ENCODE results near the gene LRRC71.
A peak's percentile ranks its signal among the peaks of the same experiment; 100 is the strongest.

LRRC71 gene

GRCh38 chr1:156948708-156949107 is 28.3 kb downstream of the LRRC71 start:
- no peak for DNase-seq

DNA sequence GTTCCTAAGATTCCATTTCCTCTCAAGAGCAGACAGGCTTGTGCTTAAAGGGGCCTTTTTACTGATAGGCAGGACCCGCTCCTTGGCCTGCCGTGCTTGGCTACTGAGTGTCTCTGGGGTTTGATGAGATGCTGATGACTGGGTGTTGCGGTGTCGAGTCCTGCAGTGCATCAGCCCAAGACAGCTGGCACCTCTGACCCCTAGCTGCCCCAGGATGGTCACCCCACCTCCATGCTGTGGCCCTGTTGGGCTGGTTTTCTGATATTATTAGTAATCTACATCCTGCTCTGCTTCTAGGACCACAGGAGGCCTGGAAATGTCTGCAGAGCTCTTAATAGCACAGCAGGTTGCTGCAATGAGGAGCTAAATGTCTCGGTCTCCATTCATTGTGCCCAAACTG is 28.7 kb downstream of the LRRC71 start:
- no peak for DNase-seq

- no peak for DNase-seq
Measured at GRCh38 chr1:156951371-156951770, 30.9 kb downstream of the LRRC71 start.

GRCh38 chr1:156953571-156953970 is 33.1 kb downstream of the LRRC71 start:
- no peak for DNase-seq

GRCh38 chr1:156956333-156956732 is 35.9 kb downstream of the LRRC71 start:
- no peak for DNase-seq

DNA sequence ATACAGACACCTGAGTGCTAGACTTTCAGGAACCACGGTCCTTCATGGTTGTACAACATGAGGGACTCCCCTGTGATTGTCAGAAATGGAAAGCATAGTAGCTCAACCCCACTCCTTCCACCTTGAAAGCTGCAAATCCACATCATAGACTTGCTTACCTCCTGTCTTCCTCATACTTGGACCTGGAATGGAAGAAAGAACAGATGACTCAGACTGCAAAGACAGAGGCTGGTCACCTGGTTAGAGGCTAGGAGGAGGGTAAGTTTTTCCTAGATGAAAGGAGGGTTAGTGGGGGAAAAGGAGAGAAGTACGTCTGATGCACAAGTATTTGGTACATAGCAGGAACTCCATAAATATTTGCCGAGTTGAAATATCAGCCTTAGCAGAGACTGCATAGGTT is 37.2 kb downstream of the LRRC71 start:
- no peak for DNase-seq

DNA sequence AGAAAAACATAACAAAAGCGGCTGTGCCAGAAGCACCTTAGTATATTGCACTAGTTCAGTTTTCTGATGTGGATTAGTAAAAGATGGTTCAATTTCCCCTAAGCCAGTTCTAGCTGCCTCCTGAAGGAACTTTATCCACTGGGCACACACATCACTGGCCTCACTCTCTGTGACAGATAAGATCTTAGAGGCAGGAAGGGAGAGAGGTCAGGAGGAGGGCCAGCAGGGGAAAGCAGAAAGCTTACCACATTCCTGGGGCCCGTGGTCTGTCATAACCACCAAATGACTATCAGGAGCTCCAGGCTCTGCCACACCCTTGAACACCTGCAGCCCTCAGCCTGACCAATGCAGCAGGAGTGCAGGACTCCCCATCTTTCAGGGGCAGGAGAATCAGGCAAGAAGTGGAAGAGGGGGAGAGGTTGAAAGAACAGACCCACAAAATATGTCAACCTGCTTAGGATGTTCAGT is 37.8 kb downstream of the LRRC71 start:
- DNase-seq = no peak

DNA sequence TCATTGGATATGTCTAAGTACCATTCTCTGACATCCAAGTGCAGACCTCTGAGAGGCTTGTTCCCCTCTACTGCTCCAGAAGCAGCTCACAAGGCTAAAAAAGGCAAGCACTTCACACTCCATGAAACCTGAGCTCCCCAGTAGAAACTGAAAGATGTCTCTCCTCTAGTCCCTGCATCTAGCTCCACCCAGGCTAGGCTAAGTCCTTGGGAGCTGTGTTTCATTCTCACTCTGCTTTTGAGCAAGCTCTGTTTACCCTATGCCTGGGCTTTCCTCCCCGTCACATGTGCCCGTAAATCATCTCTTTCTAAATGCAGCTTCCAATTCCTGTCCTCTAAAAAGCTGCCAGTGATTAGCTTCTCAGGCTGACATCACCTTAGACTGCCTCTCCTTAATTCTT is 39.0 kb downstream of the LRRC71 start:
- DNase-seq = no peak

DNA sequence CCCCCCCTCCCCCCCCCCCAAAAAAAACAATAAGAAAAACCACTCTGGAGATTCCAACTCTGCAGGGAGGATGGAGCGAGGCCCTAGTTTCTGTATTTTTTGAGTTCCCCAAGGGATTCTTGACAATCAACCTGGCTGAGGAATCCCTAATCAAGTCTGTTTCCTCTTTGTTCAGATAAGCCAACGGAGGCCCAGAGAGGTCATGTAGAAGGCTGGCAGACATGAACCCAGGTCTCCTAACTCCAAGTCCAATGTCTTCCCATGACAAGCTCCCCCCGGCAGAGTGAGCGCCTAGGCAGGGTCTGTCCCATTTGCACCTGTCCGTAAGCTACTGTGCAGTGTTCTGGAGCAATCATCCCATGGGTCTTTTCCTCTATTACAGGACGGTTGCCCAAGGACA is 39.5 kb downstream of the LRRC71 start:
- DNase-seq = no peak

- DNase-seq = peak in 1 of 2 experiments; percentile 7
Measured at GRCh38 chr1:156961709-156962108, 41.3 kb downstream of the LRRC71 start.

DNA sequence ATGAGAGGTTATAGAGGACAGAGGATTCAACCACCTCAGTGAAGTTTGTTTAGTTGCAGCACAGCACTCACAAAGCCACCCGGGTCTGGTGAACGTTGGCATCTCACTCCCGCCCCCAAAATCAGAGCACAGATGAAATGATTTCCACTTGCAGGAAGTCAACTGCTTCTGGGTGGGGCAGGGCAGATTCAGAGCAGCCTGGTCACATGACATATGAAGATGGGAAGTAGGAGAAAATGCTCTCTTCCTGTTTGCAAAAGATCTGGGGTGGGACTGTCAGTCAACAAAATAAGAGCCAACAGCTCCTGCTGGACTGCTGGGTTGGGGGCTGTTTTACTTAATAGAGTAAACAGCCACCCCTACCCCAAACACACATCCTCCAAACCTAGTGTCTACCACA is 43.2 kb downstream of the LRRC71 start:
- peak in 1 of 2 experiments; percentile 34 for DNase-seq

DNA sequence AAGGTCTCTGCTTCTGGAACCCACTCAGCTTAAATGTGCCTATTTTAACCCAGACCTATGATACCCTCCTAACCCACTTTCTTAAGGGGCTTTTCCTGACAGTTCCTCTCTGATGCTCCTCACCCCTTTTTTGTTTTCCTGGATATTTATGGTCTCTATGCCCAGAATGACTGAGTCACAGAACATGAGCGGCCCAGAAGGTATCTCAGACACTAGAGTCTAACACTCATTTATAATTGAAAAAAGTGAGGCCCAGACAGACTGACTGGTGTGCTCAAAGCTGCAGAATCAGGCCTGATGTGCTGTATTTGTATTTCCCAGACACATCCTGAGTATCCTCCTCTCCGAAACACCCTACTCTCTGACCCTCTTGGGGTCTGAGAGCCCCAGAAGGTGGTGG is 44.0 kb downstream of the LRRC71 start:
- no peak for DNase-seq

- no peak for DNase-seq
Measured at GRCh38 chr1:156969496-156969895, 49.1 kb downstream of the LRRC71 start.

- no peak for DNase-seq
Measured at GRCh38 chr1:156970017-156970416, 49.6 kb downstream of the LRRC71 start.

DNA sequence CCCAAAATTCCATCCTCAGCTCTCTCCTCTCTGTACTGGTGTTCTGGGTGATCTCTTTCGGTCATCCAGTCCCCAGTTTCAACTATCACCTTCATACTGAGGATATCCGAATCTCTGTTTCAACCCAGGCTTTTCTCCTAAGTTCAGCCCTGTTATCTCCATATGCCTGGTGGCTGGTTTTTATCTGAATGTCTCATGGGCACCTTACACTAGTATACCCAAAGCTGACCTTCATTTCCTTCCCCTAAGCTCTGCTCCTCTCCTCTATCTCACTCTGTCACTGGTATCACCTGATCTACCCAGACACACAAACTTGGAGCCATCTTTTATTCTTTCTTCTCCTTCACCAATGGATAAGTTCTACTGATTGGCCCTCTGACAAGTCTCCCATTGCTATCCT is 53.0 kb downstream of the LRRC71 start:
- DNase-seq = no peak

GRCh38 chr1:156975084-156975483 is 54.7 kb downstream of the LRRC71 start:
- DNase-seq = no peak

GRCh38 chr1:156980551-156980950 is 60.1 kb downstream of the LRRC71 start:
- DNase-seq = no peak

All from stimulated activated CD4-positive, alpha-beta T cell treated with anti-CD3 and anti-CD28 coated beads, Interleukin-4, amount 100 ng/mL, for 4 hours (primary cell).